HCT116 (cell line): ENCODE results near the gene COL20A1. TPM values are rescaled to one million over a fixed set of nuclear protein-coding genes. Genes with fewer than 3 reads are reported as not detected.

Experiments used
- ATAC-seq: fragments of 200-7000 bp; cut with Tn5 transposase; 2 replicates; pipeline ENCODE4 v1.9.1; 2020; ENCODE audit warnings: mild to moderate bottlenecking, moderate library complexity
- BruUV-seq: library from RNA; stranded (reverse); fragments of 400-500 nt; replicated peaks from 2 replicates; lab custom pipeline; 2021; lab: Mats Ljungman, UMichigan
- CTCF ChIA-PET: fragments of 300-600 bp; sonication (Branson Sonifier 250); formaldehyde crosslinking; loops from one replicate; lab custom pipeline; 2021; ENCODE audit warnings: antibody characterized with exemption; lab: Charles Lee
- POLR2A ChIA-PET: fragments of 300-600, 350-600 bp; sonication (Branson Sonifier 250); formaldehyde crosslinking; loops from one replicate; lab custom pipeline; 2021; ENCODE audit warnings: antibody characterized with exemption; lab: Charles Lee
- RAD21 ChIA-PET, 2 experiments: fragments of 300-600 bp; sonication (Branson Sonifier 250); formaldehyde crosslinking; loops; one replicate each; lab custom pipeline; 2023; ENCODE audit warnings: low total read pairs in 2 of 2; ENCODE audit not compliant: uncharacterized antibody in 2 of 2, unreplicated experiment in 2 of 2, low non-redundant PET in 1 of 2; lab: Charles Lee
- DNase-seq: peaks from one replicate; pipeline ENCODE4 v3.0.0-alpha.2; 2010; ENCODE audit warnings: low read depth, low spot score
- H2AFZ ChIP-seq: fragments of 200-600 bp; shearing (Covaris generic), sonication (generic); 2 replicates; pipeline ENCODE4 v1.6.1; 2017; ENCODE audit warnings: low read depth, mixed run types, mixed read lengths, antibody characterized with exemption, low read length; ENCODE audit not compliant: poor library complexity, severe bottlenecking
- H3K27ac ChIP-seq: 2 replicates; pipeline ENCODE4 v1.5.1; 2012; ENCODE audit warnings: low read depth, low read length
- H3K27me3 ChIP-seq: fragments of 200-600 bp; sonication (generic); 2 replicates; pipeline ENCODE4 v1.6.1; 2016; ENCODE audit warnings: mixed run types, low read length, mixed read lengths; ENCODE audit not compliant: insufficient read depth
- H3K36me3 ChIP-seq, 2 experiments: fragments of 200-500 bp in 1 of 2; fragments of 200-600 bp in 1 of 2; sonication (Bioruptor generic) in 1 of 2; sonication (generic) in 1 of 2; 2 replicates each; pipeline versions ENCODE4 v1.5.1 to v1.6.1; 2014 to 2016; ENCODE audit warnings: low read length in 2 of 2, inconsistent platforms in 1 of 2, mixed read lengths in 1 of 2, mixed run types in 1 of 2; ENCODE audit not compliant: insufficient read depth in 2 of 2, control insufficient read depth in 1 of 2
- H3K4me1 ChIP-seq, 2 experiments: fragments of 200-600 bp in 1 of 2; sonication (generic) in 1 of 2; 2 replicates each; pipeline versions ENCODE4 v1.5.1 to v1.6.1; 2012 to 2017; ENCODE audit warnings: low read length in 2 of 2, inconsistent platforms in 1 of 2, mild to moderate bottlenecking in 1 of 2, mixed read lengths in 1 of 2, mixed run types in 1 of 2, moderate library complexity in 1 of 2; ENCODE audit not compliant: insufficient read depth in 2 of 2, control insufficient read depth in 1 of 2
- H3K4me2 ChIP-seq: fragments of 200-600 bp; sonication (generic); 2 replicates; pipeline ENCODE4 v1.6.1; 2017; ENCODE audit warnings: mixed run types, low read length, mixed read lengths
- H3K4me3 ChIP-seq, 2 experiments: fragments of 200-600 bp in 1 of 2; sonication (generic) in 1 of 2; replicated peaks in 1 of 2; 2 replicates each; pipeline ENCODE4 v1.5.1; 2011 to 2016; ENCODE audit warnings: low read length in 2 of 2, control low read depth in 1 of 2, low read depth in 1 of 2, mild to moderate bottlenecking in 1 of 2, mixed read lengths in 1 of 2, mixed run types in 1 of 2
- H3K79me2 ChIP-seq: fragments of 200-600 bp; sonication (generic); 2 replicates; pipeline ENCODE4 v1.6.1; 2017; ENCODE audit warnings: mild to moderate bottlenecking, mixed run types, low read length, moderate library complexity, mixed read lengths; ENCODE audit not compliant: insufficient read depth
- H3K9ac ChIP-seq: fragments of 200-600 bp; sonication (generic); 2 replicates; pipeline ENCODE4 v1.6.1; 2016; ENCODE audit warnings: low read length, mixed read lengths
- H3K9me2 ChIP-seq: fragments of 200-600 bp; sonication (generic), shearing (Covaris generic); 2 replicates; pipeline ENCODE4 v1.6.1; 2017; ENCODE audit warnings: mixed run types, mild to moderate bottlenecking, moderate library complexity; ENCODE audit not compliant: insufficient read depth
- H3K9me3 ChIP-seq, 2 experiments: fragments of 200-500 bp in 1 of 2; fragments of 200-600 bp in 1 of 2; sonication (Bioruptor generic) in 1 of 2; sonication (generic) in 1 of 2; 2 replicates each; pipeline ENCODE4 v1.6.1; 2014 to 2017; ENCODE audit warnings: low read length in 2 of 2, mixed read lengths in 2 of 2, inconsistent platforms in 1 of 2, low read depth in 1 of 2, mild to moderate bottlenecking in 1 of 2, mixed run types in 1 of 2, moderate library complexity in 1 of 2; ENCODE audit not compliant: control insufficient read depth in 1 of 2, insufficient read depth in 1 of 2
- H4K20me1 ChIP-seq: fragments of 200-600 bp; sonication (generic), shearing (Covaris generic); 2 replicates; pipeline ENCODE4 v1.6.1; 2017; ENCODE audit warnings: mixed run types, mild to moderate bottlenecking, moderate library complexity; ENCODE audit not compliant: insufficient read depth
- ATF3 ChIP-seq: IDR thresholded peaks from 2 replicates; pipeline ENCODE4 v1.6.1; 2012
- CBX3 ChIP-seq: IDR thresholded peaks from 2 replicates; pipeline ENCODE4 v1.6.1; 2012; ENCODE audit warnings: low read depth
- CTCF ChIP-seq, 3 experiments: fragments of 200-600 bp in 1 of 3; sonication (generic) in 1 of 3; IDR thresholded peaks in 2 of 3; conservative IDR thresholded peaks in 1 of 3; 2 replicates each; pipeline ENCODE4 v1.5.1; 2012 to 2017; ENCODE audit warnings: low read depth in 2 of 3, low read length in 2 of 3, antibody characterized with exemption in 1 of 3, borderline replicate concordance in 1 of 3, control low read depth in 1 of 3, mild to moderate bottlenecking in 1 of 3, mixed read lengths in 1 of 3, mixed run types in 1 of 3, moderate library complexity in 1 of 3; ENCODE audit not compliant: insufficient read depth in 1 of 3
- EZH2 ChIP-seq: fragments of 200-600 bp; sonication (generic); IDR thresholded peaks from 2 replicates; pipeline ENCODE4 v1.6.1; 2017; ENCODE audit warnings: antibody characterized with exemption, mixed run types
- EZH2phosphoT487 ChIP-seq: fragments of 200-600 bp; IDR thresholded peaks from 2 replicates; pipeline ENCODE4 v1.6.1; 2018; ENCODE audit warnings: antibody characterized with exemption, borderline replicate concordance
- MAX ChIP-seq: IDR thresholded peaks from 2 replicates; pipeline ENCODE4 v1.6.1; 2012
- RAD21 ChIP-seq: IDR thresholded peaks from 2 replicates; pipeline ENCODE4 v1.6.1; 2012; ENCODE audit warnings: low read depth, mild to moderate bottlenecking
- REST ChIP-seq: IDR thresholded peaks from 2 replicates; pipeline ENCODE4 v1.6.1; 2012; ENCODE audit warnings: low read depth
- SIN3A ChIP-seq: IDR thresholded peaks from 2 replicates; pipeline ENCODE4 v1.6.1; 2012; ENCODE audit warnings: low read depth
- SP1 ChIP-seq: IDR thresholded peaks from 2 replicates; pipeline ENCODE4 v1.6.1; 2012; ENCODE audit warnings: low read depth
- YY1 ChIP-seq: IDR thresholded peaks from 2 replicates; pipeline ENCODE4 v1.6.1; 2011; ENCODE audit warnings: low read length, low read depth, moderate library complexity, mild to moderate bottlenecking; ENCODE audit not compliant: insufficient replicate concordance; ENCODE audit errors: extremely low read depth
- intact Hi-C: fragments of 100-400 bp; cut with micrococcal nuclease; formaldehyde crosslinking; loops from 2 replicates; pipeline ENCODE4 v1.10.0; 2022
- total RNA-seq: library from RNA; stranded (reverse); gene quantifications from one replicate; pipeline ENCODE4 v1.2.1, GENCODE V29; 2021; ENCODE audit not compliant: unreplicated experiment

The COL20A1 gene
- total RNA-seq, 1 experiment from 2014 or later: 0.34 TPM

GRCh38 chr20:63283397-63284082 lies 9.4 kb upstream of the COL20A1 start:
- no TSS peak for BruUV-seq
- no peaks in the 10 kb centered on the region for H3K4me1 ChIP-seq
- H3K27ac ChIP-seq: no peak overlapping the region
- H3K27me3 ChIP-seq: no peaks in the 10 kb centered on the region
- no peak overlapping the region for H3K4me2 ChIP-seq
- no peaks in the 10 kb centered on the region for H3K9me2 ChIP-seq
- no peaks in the 10 kb centered on the region for H3K9me3 ChIP-seq
- H3K79me2 ChIP-seq: no peaks in the 10 kb centered on the region
- no peaks in the 10 kb centered on the region for H4K20me1 ChIP-seq
- H3K4me3 ChIP-seq: no peak overlapping the region
- H2AFZ ChIP-seq: no peak overlapping the region
- no peak for ATAC-seq
- ChIA-PET CTCF (interaction anchor here (1.7 kb wide), 1 partner anchor 60 kb away, joined by 7 read pairs; no protein-coding TSS in a partner anchor), POLR2A (no interaction called here), RAD21 (no interaction called here)
- intact Hi-C loops: no loop called here
- H3K9ac ChIP-seq: no peak overlapping the region
- no peak for TF ChIP-seq SP1
- no peak for TF ChIP-seq EZH2
- no peak for TF ChIP-seq CBX3
- TF ChIP-seq CTCF (IDR thresholded peaks at IDR 0.05 in 2 of 3, conservative IDR thresholded peaks at IDR 0.05 in 1 of 3; ENCODE audit: borderline replicate concordance in 1 of 3, insufficient read depth in 1 of 3, low read depth in 2 of 3, low read length in 2 of 3): no peak
- no peak for TF ChIP-seq YY1
- TF ChIP-seq SIN3A: no peak
- TF ChIP-seq RAD21: no peak
- TF ChIP-seq REST: no peak
- TF ChIP-seq ATF3: no peak
- TF ChIP-seq MAX: no peak
- TF ChIP-seq EZH2phosphoT487: no peak
- no peak for DNase-seq
- H3K36me3 ChIP-seq: peaks cover 7 to 20% of the 10 kb centered on the region in 2 experiments; a peak in 3 of 4 replicates
